HTERT RPE-1 (cell line): ENCODE results near the gene RBPMS2.
"Not testable (repeated sequence)": the region's sequence is repeated elsewhere in the genome, so short reads cannot be mapped to it uniquely, and the experiment has no call there.

Experiments used
- in situ Hi-C: fragments of 300-500 bp; cut with MboI; formaldehyde crosslinking; loops from 4 replicates; pipeline ENCODE4 v1.14.3; 2020; ENCODE audit warnings: low sequenced_read_pairs

RBPMS2 gene

GRCh38 chr15:64754663-64755426 is 20.5 kb downstream of the RBPMS2 start:
- in situ Hi-C loops: no loop called here

- in situ Hi-C loops: no loop called here
These were observed 21.8 kb downstream of the RBPMS2 start for GRCh38 chr15:64753480-64754185.

- in situ Hi-C loops: no loop called here
These were observed 23.9 kb downstream of the RBPMS2 start for GRCh38 chr15:64751464-64751863.

GRCh38 chr15:64749999-64750657 is 25.3 kb downstream of the RBPMS2 start:
- in situ Hi-C loops: no loop called here

GRCh38 chr15:64749167-64749566 is 26.2 kb downstream of the RBPMS2 start:
- in situ Hi-C loops: no loop called here

- in situ Hi-C loops: no loop called here
These were observed 27.1 kb downstream of the RBPMS2 start for GRCh38 chr15:64748251-64748650.

- in situ Hi-C loops: no loop called here
These were observed 27.8 kb downstream of the RBPMS2 start for GRCh38 chr15:64747578-64747977.

- in situ Hi-C loops: no loop called here
These were observed 28.5 kb downstream of the RBPMS2 start for GRCh38 chr15:64746921-64747320.

- in situ Hi-C loops: no loop called here
These were observed 29.0 kb downstream of the RBPMS2 start for GRCh38 chr15:64746356-64746755.

GRCh38 chr15:64743691-64744090 is 31.7 kb downstream of the RBPMS2 start:
- in situ Hi-C loops: no loop called here

- in situ Hi-C loops: no loop called here
These were observed 32.5 kb downstream of the RBPMS2 start for GRCh38 chr15:64742921-64743320.

- in situ Hi-C loops: no loop called here
These were observed 33.0 kb downstream of the RBPMS2 start for GRCh38 chr15:64742385-64742784.

GRCh38 chr15:64741708-64742107 is 33.7 kb downstream of the RBPMS2 start:
- in situ Hi-C loops: not testable (repeated sequence)

- in situ Hi-C loops: no loop called here
These were observed 34.8 kb downstream of the RBPMS2 start for GRCh38 chr15:64740311-64741170.

GRCh38 chr15:64739577-64740143 is 35.7 kb downstream of the RBPMS2 start:
- in situ Hi-C loops: no loop called here

- in situ Hi-C loops: no loop called here
These were observed 36.2 kb downstream of the RBPMS2 start for GRCh38 chr15:64739156-64739555.

- in situ Hi-C loops: no loop called here
These were observed 36.9 kb downstream of the RBPMS2 start for GRCh38 chr15:64738226-64739095.

GRCh38 chr15:64732156-64732860 is 43.1 kb downstream of the RBPMS2 start:
- in situ Hi-C loops: no loop called here

GRCh38 chr15:64731805-64732151 is 43.6 kb downstream of the RBPMS2 start:
- in situ Hi-C loops: no loop called here
